ENCODE measurements around the gene KCNIP4.

KCNIP4 gene

DNA sequence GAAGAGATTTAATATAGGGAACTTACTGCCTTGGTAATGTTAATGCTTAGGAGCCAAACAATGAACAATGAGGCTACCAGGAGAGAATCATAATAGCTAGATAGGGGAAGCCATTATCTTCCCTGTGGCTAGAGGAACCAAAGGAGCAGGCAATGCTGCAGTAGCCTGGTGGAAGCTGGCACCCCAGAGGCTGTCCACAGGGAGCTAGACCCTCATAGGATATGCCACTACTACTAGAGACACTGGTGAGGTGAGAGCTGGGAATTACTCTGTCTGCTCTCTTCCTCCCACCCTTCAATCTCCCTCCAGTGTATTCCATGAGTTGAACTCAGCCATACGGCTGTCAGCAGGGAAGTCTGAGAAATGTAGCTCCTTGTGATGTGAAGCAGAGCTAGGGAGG lies 601.4 kb downstream of the KCNIP4 start:
- no CpG with 5 or more reads among the region's 1 CpG for whole genome bisulfite sequencing (ENCODE audit: insufficient coverage, insufficient read length)

DNA sequence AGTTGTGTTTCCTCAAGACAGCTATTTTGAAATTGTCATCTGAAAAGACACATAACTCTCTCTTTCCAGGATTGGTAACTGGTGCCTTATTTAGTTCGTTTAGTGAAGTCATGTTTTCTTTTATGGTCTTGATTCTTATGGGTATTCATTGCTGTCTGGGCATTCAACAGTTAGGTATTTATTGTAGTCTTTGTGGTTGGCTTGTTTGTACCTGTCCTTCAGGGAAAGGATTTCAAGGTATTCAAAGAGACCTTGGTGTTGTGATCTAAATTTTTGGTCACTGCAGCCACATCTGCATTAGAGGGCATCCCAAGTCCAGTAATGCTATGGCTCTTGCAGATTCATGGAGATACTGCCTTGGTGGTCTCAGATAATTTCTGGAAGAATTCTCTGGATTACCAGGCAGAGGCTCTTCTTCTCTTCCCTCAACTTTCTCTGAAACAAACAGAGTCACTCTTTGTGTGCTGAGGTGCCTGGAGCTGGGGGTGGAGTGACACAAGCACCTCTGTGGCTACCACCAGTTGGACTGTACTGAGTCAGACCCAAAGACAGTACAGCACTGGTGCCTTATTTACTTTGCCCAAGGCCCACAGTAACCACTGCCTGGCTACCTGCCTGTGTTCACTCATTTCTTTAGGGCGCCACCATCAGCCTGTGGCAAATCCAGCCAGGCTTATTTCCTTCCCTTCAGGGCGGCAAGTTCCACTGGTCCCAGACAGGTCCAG lies 620.4 kb downstream of the KCNIP4 start:
- Histone ChIP-seq H3K9me3 (ENCODE audit: control insufficient read depth, insufficient read depth, low read length) (no peaks in the 10 kb centered on the region), H3K36me3 (ENCODE audit: control insufficient read depth, insufficient read depth, low read length) (no peaks in the 10 kb centered on the region)

More for the DNA sequence above, 601.4 kb downstream of the KCNIP4 start:
- Histone ChIP-seq H3K9me3 (ENCODE audit: control insufficient read depth, insufficient read depth, low read length) (no peaks in the 10 kb centered on the region), H3K27ac (ENCODE audit: low read length) (no peak overlapping the region), H3K4me3 (ENCODE audit: low read length) (no peak overlapping the region), H3K27me3 (ENCODE audit: control insufficient read depth, insufficient read depth, low read length) (no peaks in the 10 kb centered on the region), H3K36me3 (ENCODE audit: control insufficient read depth, insufficient read depth, low read length) (no peaks in the 10 kb centered on the region), H3K4me1 (ENCODE audit: control insufficient read depth, insufficient read depth, low read length) (no peaks in the 10 kb centered on the region)
- DNase-seq (ENCODE audit: low read depth, low spot score) = no peak

DNA sequence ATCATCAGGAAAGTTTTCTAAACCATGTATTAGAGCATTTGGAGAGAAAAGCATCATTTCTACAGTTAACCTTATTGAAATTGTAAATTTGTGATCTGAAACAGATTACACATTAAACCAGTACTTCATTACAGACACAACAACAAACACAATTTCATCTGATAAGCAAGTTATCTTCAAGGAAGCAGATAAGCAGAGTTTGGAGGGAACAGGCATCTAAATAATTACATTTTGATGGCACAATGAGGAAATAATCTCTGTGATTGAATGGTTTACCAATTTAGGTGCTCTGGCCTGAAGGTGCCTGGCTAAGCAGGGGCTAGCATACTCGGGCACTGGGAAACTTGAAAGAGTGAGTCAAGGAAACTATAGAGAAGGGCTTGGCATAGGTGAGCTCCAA lies 628.5 kb downstream of the KCNIP4 start:
- H3K27ac ChIP-seq (ENCODE audit: low read length) = no peak overlapping the region
- no peak overlapping the region for H3K4me3 ChIP-seq (ENCODE audit: low read length)
- WGBS (ENCODE audit: insufficient coverage, insufficient read length) = no CpG with 5 or more reads among the region's 1 CpG
- no peak for DNase-seq (ENCODE audit: low read depth, low spot score)
- H3K4me1 ChIP-seq (ENCODE audit: control insufficient read depth, insufficient read depth, low read length) = no peaks in the 10 kb centered on the region
- H3K9me3 ChIP-seq (ENCODE audit: control insufficient read depth, insufficient read depth, low read length) = no peaks in the 10 kb centered on the region
- H3K36me3 ChIP-seq (ENCODE audit: control insufficient read depth, insufficient read depth, low read length) = no peaks in the 10 kb centered on the region
- no peaks in the 10 kb centered on the region for H3K27me3 ChIP-seq (ENCODE audit: control insufficient read depth, insufficient read depth, low read length)

More for the DNA sequence above, 620.4 kb downstream of the KCNIP4 start:
- Histone ChIP-seq H3K4me1 (ENCODE audit: control insufficient read depth, insufficient read depth, low read length) (no peaks in the 10 kb centered on the region), H3K27me3 (ENCODE audit: control insufficient read depth, insufficient read depth, low read length) (no peaks in the 10 kb centered on the region), H3K4me3 (ENCODE audit: low read length) (no peak overlapping the region), H3K27ac (ENCODE audit: low read length) (no peak overlapping the region)
- no CpG with 5 or more reads among the region's 3 CpGs for WGBS (ENCODE audit: insufficient coverage, insufficient read length)
- DNase-seq (ENCODE audit: low read depth, low spot score) = no peak

DNA sequence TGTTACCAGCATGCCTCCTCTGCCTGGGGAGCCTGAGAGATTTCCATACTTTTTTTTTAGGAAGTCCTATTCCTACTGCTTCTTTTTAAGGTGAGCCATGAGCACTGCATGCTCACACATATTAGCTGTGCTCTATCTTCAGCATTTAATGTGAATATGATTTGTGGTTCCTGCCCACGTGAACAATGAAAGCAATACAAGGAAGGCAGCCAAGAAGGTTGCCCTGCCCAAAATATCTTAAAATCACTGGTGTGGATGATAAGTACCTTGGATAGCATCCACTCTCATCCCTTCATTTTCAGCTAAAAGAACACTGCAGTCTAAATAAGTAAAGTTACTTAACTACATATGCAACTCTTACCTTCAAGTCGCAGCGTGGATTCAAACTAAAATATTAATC lies 640.9 kb downstream of the KCNIP4 start:
- H3K9me3 ChIP-seq (ENCODE audit: control insufficient read depth, insufficient read depth, low read length) = no peaks in the 10 kb centered on the region
- H3K36me3 ChIP-seq (ENCODE audit: control insufficient read depth, insufficient read depth, low read length) = no peaks in the 10 kb centered on the region
- no peaks in the 10 kb centered on the region; the same call in 1 of the 2 replicates for H3K4me1 ChIP-seq (ENCODE audit: control insufficient read depth, insufficient read depth, low read length)
- H3K27ac ChIP-seq (ENCODE audit: low read length) = no peak overlapping the region
- H3K4me3 ChIP-seq (ENCODE audit: low read length) = no peak overlapping the region
- DNase-seq (ENCODE audit: low read depth, low spot score) = no peak
- no CpG with 5 or more reads among the region's 3 CpGs for WGBS (ENCODE audit: insufficient coverage, insufficient read length)
- H3K27me3 ChIP-seq (ENCODE audit: control insufficient read depth, insufficient read depth, low read length) = no peaks in the 10 kb centered on the region; the same call in 1 of the 2 replicates

DNA sequence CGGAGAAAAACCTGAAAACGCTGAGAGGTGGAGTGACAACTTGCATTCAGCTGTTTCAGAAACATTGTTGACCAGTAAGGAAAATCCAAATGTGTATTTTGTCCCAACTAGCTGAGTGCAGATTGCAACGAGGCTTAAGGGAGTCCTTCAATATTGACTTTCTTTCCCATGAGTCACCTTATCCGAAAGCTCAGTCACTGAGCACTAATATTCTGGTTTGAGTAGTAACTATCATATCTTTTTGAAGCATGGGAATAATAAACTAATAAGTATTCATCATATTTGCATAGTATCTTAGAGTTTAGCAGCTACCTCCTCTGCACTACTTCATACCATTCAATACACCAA lies 644.1 kb downstream of the KCNIP4 start:
- no peak for DNase-seq (ENCODE audit: low read depth, low spot score)
- no CpG with 5 or more reads among the region's 4 CpGs for WGBS (ENCODE audit: insufficient coverage, insufficient read length)
- Histone ChIP-seq H3K4me1 (ENCODE audit: control insufficient read depth, insufficient read depth, low read length) (no peaks in the 10 kb centered on the region; the same call in 1 of the 2 replicates), H3K27me3 (ENCODE audit: control insufficient read depth, insufficient read depth, low read length) (no peaks in the 10 kb centered on the region; the same call in 1 of the 2 replicates), H3K9me3 (ENCODE audit: control insufficient read depth, insufficient read depth, low read length) (no peaks in the 10 kb centered on the region), H3K36me3 (ENCODE audit: control insufficient read depth, insufficient read depth, low read length) (no peaks in the 10 kb centered on the region), H3K4me3 (ENCODE audit: low read length) (no peak overlapping the region; the same call in 1 of the 2 replicates), H3K27ac (ENCODE audit: low read length) (no peak overlapping the region)

DNA sequence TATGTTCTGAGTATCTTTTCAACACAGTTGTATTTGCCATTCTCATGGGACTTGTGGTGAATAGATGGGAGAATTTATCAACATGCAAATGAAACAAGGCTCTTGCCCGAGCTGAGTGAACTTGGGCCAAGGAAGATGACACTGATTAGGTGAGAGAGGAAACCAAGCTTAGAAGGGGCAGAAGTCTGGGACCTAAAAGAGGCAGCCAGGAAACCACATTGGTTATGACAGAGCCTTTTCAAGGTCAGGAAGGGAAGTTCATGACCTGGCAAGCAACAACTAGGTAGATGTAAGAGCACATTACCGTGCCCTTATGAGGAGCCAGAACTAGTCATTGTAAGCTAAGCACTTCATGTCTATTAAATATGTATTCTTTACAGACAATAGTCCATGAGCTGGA lies 658.0 kb downstream of the KCNIP4 start:
- no peak for DNase-seq (ENCODE audit: low read depth, low spot score)
- no CpG with 5 or more reads among the region's 2 CpGs for WGBS (ENCODE audit: insufficient coverage, insufficient read length)
- Histone ChIP-seq H3K36me3 (ENCODE audit: control insufficient read depth, insufficient read depth, low read length) (no peaks in the 10 kb centered on the region), H3K4me1 (ENCODE audit: control insufficient read depth, insufficient read depth, low read length) (no peaks in the 10 kb centered on the region), H3K9me3 (ENCODE audit: control insufficient read depth, insufficient read depth, low read length) (no peaks in the 10 kb centered on the region), H3K27me3 (ENCODE audit: control insufficient read depth, insufficient read depth, low read length) (no peaks in the 10 kb centered on the region), H3K4me3 (ENCODE audit: low read length) (no peak overlapping the region), H3K27ac (ENCODE audit: low read length) (no peak overlapping the region)

DNA sequence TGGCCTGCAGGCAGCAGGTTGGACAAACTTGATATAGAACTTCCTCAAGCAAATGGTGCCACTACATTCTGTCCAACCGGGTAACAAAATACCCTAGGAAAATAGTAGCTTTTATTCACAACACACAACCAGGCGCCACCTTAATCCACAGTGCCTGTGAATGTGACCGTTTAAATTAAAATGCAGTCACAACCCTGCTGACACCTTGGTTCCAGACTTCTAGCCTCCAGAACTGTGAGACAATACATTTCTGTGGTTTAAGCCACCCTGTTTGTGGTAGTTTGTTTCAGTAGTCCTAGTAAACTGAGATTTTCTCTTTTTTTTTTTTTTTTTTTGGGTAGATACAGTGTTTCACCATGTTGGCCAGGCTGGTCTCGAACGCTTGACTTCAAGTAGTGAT lies 672.5 kb downstream of the KCNIP4 start:
- no CpG with 5 or more reads among the region's 5 CpGs for WGBS (ENCODE audit: insufficient coverage, insufficient read length)
- H3K27ac ChIP-seq (ENCODE audit: low read length) = no peak overlapping the region
- no peaks in the 10 kb centered on the region for H3K27me3 ChIP-seq (ENCODE audit: control insufficient read depth, insufficient read depth, low read length)
- H3K9me3 ChIP-seq (ENCODE audit: control insufficient read depth, insufficient read depth, low read length) = no peaks in the 10 kb centered on the region
- H3K36me3 ChIP-seq (ENCODE audit: control insufficient read depth, insufficient read depth, low read length) = no peaks in the 10 kb centered on the region
- H3K4me3 ChIP-seq (ENCODE audit: low read length) = no peak overlapping the region
- no peak for DNase-seq (ENCODE audit: low read depth, low spot score)
- H3K4me1 ChIP-seq (ENCODE audit: control insufficient read depth, insufficient read depth, low read length) = no peaks in the 10 kb centered on the region

DNA sequence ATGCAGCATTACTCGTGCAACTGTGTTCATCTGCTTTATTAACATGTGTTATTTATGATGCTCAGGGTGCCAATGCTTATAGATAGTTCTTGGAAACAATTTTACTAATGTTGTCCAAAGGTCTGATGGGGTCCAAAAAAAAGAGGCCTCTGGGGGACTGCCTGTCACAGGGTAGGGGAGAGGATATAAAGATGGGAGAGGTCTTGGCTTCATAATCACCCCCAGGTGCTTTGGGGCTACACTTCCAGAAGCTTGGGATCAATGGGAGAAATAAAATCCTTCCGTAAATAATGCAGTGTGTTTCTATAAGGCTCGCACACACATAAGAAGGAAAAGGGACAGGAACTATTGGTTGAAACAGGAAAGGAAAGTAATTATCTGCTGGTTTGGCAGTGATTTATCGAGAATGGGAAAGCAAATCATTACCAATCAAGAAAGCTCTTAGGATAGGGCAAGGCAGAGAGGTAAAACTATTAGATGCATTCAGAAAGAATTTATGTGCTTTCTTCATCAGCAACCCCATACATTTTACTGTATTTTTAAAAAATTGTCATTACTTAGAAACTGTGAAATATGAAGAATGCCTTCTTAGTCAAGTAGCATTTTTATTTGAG lies 677.0 kb downstream of the KCNIP4 start:
- WGBS (ENCODE audit: insufficient coverage, insufficient read length) = no CpG with 5 or more reads among the region's 4 CpGs
- H3K36me3 ChIP-seq (ENCODE audit: control insufficient read depth, insufficient read depth, low read length) = no peaks in the 10 kb centered on the region

DNA sequence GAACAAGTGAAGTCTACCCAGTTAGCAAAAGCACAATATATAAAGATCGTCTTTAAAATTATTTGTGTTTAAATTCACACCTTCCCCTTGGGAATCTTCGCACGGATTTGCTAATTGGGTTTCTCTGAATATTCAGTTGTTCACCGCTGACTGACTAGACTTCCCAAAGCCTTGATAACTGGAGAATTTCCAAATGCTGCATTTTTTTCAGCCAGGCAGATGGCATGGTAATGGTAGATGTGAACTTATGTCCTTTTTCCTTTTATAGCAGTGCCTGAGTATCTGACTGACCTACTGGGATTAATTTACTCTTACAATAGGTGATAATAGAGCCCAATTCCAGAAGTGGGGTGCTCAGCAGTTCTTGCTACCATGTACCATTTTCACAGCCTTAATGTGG lies 700.2 kb downstream of the KCNIP4 start:
- Histone ChIP-seq H3K27ac (ENCODE audit: low read length) (no peak overlapping the region), H3K27me3 (ENCODE audit: control insufficient read depth, insufficient read depth, low read length) (no peaks in the 10 kb centered on the region), H3K9me3 (ENCODE audit: control insufficient read depth, insufficient read depth, low read length) (no peaks in the 10 kb centered on the region), H3K4me1 (ENCODE audit: control insufficient read depth, insufficient read depth, low read length) (no peaks in the 10 kb centered on the region; the same call in 1 of the 2 replicates), H3K36me3 (ENCODE audit: control insufficient read depth, insufficient read depth, low read length) (no peaks in the 10 kb centered on the region), H3K4me3 (ENCODE audit: low read length) (no peak overlapping the region)
- DNase-seq (ENCODE audit: low read depth, low spot score) = no peak
- no CpG with 5 or more reads among the region's 4 CpGs for WGBS (ENCODE audit: insufficient coverage, insufficient read length)

More for the DNA sequence above, 677.0 kb downstream of the KCNIP4 start:
- Histone ChIP-seq H3K27ac (ENCODE audit: low read length) (no peak overlapping the region), H3K27me3 (ENCODE audit: control insufficient read depth, insufficient read depth, low read length) (no peaks in the 10 kb centered on the region), H3K9me3 (ENCODE audit: control insufficient read depth, insufficient read depth, low read length) (no peaks in the 10 kb centered on the region), H3K4me1 (ENCODE audit: control insufficient read depth, insufficient read depth, low read length) (no peaks in the 10 kb centered on the region), H3K4me3 (ENCODE audit: low read length) (no peak overlapping the region)
- DNase-seq (ENCODE audit: low read depth, low spot score) = no peak

DNA sequence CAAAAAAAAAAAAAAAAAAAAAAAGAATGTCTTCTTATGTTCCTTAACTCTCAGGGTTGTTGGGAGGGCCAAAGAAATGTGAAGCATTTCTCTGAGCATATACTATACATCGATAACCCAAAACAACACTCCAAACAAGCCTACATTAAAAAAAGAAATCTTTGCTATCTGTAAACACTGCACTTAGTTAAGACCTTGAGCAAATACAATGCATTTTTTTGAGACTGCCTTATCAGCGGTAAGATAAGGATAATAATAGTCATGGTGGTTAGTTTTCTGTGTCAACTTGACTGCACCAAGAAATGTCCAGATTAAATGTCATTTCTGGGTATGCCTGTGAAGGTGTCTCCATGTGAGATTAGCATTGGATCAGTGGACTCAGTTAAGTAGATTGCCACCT lies 706.4 kb downstream of the KCNIP4 start:
- no peak for DNase-seq (ENCODE audit: low read depth, low spot score)
- H3K9me3 ChIP-seq (ENCODE audit: control insufficient read depth, insufficient read depth, low read length) = no peaks in the 10 kb centered on the region

More for the DNA sequence above, 706.4 kb downstream of the KCNIP4 start:
- Histone ChIP-seq H3K27me3 (ENCODE audit: control insufficient read depth, insufficient read depth, low read length) (no peaks in the 10 kb centered on the region), H3K27ac (ENCODE audit: low read length) (no peak overlapping the region), H3K36me3 (ENCODE audit: control insufficient read depth, insufficient read depth, low read length) (no peaks in the 10 kb centered on the region), H3K4me3 (ENCODE audit: low read length) (no peak overlapping the region), H3K4me1 (ENCODE audit: control insufficient read depth, insufficient read depth, low read length) (no peaks in the 10 kb centered on the region; the same call in 1 of the 2 replicates)
- WGBS (ENCODE audit: insufficient coverage, insufficient read length) = no CpG with 5 or more reads among the region's 2 CpGs
